SJSA1 (cell line): Measurements from ENCODE around the gene QDPR. TPM values are rescaled to one million over a fixed set of nuclear protein-coding genes. Genes with fewer than 3 reads are reported as not detected.

Experiments
- DNase-seq, 2 experiments: peaks; one replicate each; pipeline ENCODE4 v3.0.0-alpha.2; 2015 to 2020; ENCODE audit warnings: low spot score in 2 of 2, low read depth in 1 of 2
- H3K27ac ChIP-seq: fragments of 250-450 bp; sonication (Bioruptor Pico); 2 replicates; pipeline ENCODE4 v1.5.1; 2020; ENCODE audit warnings: mild to moderate bottlenecking, moderate library complexity
- H3K27me3 ChIP-seq: fragments of 250-450 bp; sonication (Bioruptor Pico); replicated peaks from 2 replicates; pipeline ENCODE4 v1.5.1; 2020; ENCODE audit warnings: mild to moderate bottlenecking, moderate library complexity
- H3K36me3 ChIP-seq: fragments of 250-450 bp; sonication (Bioruptor Pico); 2 replicates; pipeline ENCODE4 v1.5.1; 2020; ENCODE audit warnings: mild to moderate bottlenecking
- H3K4me1 ChIP-seq: fragments of 250-450 bp; sonication (Bioruptor Pico); replicated peaks from 2 replicates; pipeline ENCODE4 v1.6.1; 2021; ENCODE audit warnings: mild to moderate bottlenecking
- H3K4me3 ChIP-seq: fragments of 250-450 bp; sonication (Bioruptor Pico); 2 replicates; pipeline ENCODE4 v1.5.1; 2020; ENCODE audit warnings: mild to moderate bottlenecking
- H3K9me3 ChIP-seq: fragments of 250-450 bp; sonication (Bioruptor Pico); replicated peaks from 2 replicates; pipeline ENCODE4 v1.5.1; 2020; ENCODE audit warnings: mild to moderate bottlenecking
- total RNA-seq: library from RNA; depleted of rRNA; stranded (reverse); fragments of >200 nt; shearing (Covaris generic); gene quantifications from 2 replicates; pipeline ENCODE4 v1.2.3, GENCODE V29; 2014

The QDPR gene
- total RNA-seq, 1 experiment from 2014 or later, result 10.1 TPM

DNA sequence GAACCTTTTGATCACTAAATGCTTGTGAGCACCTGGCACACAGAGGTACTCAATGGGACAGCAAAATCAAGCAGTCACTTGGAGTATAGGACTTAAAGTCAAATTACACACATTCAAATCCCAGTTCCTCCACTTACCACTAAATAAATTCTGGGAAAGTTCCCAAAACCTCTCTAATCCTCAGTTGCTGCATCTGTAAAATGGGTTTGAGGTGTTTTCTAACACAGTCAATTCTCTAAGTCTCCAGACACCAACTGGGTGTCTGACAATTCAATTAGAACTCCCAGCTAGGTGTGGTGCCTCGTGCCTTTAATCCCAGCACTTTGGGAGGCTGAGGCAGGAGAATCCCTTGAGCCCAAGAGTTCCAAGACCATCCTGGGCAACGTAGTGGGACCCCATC, 19.0 kb downstream of the QDPR start:
- DNase-seq, result no peak
- H3K36me3 ChIP-seq, result no peaks in the 10 kb centered on the region
- H3K4me1 ChIP-seq, result 0 out of 2 replicates have a peak, but pooled peaks cover 4% of the 10 kb centered on the region
- H3K27me3 ChIP-seq, result no peaks in the 10 kb centered on the region
- H3K27ac ChIP-seq, result no peak overlapping the region
- no peaks in the 10 kb centered on the region for H3K9me3 ChIP-seq
- no peak overlapping the region for H3K4me3 ChIP-seq

DNA sequence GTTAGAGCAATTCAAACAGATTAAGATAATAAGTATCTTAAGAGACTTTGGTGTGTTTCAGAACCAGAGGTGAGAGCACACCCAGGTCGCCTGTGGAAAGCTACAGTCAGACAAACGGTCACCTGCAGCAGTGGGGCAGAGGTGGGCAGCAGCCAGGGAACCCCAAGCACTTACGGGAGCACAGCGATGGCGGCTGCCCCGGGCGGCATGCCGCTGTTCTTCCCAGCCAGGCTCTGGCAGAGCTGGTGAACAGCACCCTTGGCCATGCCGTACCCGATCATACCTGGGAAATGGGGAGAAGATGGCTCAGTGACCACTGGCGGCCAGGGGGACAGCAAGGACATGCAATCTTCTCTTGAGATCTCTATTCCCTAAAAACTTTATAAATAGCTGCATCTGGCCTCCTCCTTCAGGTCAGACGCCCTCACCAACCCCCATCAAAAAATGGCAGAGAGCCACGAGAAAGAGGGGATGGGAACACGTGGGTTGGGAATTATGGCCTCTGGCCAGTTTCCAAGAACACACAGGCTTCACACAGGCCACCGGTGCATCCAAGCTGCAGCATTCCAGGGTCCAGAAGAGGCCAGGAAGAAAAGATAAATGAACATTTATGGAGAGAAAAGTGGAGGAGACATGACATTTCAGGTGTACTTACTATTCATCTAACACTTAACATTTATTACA, 19.7 kb downstream of the QDPR start:
- DNase-seq, result no peak
- H3K27ac ChIP-seq, result no peak overlapping the region
- H3K4me3 ChIP-seq, result no peak overlapping the region
- no peaks in the 10 kb centered on the region for H3K27me3 ChIP-seq
- no peaks in the 10 kb centered on the region for H3K9me3 ChIP-seq
- no peaks in the 10 kb centered on the region for H3K36me3 ChIP-seq
- 0 out of 2 replicates have a peak, but pooled peaks cover 4% of the 10 kb centered on the region for H3K4me1 ChIP-seq

DNA sequence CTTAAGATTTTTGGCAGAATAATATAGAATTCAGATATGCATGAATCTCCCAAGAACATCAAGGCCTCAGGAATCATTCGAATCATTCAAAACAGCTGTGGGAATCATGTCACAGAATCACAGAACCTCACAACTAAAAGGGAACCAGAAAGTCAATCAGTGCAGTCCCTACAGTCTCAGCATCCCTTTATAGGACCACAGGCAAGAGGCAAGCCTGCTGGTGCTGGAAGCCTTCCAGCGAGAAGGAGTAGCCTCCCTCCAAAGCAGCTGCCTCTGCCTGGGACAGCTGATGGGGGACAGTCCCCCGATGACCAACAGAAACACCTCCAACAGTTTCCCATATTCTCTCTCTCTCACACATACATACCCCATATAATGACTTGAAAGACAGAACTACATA, 20.7 kb downstream of the QDPR start:
- Histone ChIP-seq H3K9me3 (no peaks in the 10 kb centered on the region), H3K36me3 (no peaks in the 10 kb centered on the region), H3K27ac (no peak overlapping the region), H3K4me3 (no peak overlapping the region), H3K27me3 (no peaks in the 10 kb centered on the region), H3K4me1 (0 out of 2 replicates have a peak, but pooled peaks cover 4% of the 10 kb centered on the region)
- no peak for DNase-seq

DNA sequence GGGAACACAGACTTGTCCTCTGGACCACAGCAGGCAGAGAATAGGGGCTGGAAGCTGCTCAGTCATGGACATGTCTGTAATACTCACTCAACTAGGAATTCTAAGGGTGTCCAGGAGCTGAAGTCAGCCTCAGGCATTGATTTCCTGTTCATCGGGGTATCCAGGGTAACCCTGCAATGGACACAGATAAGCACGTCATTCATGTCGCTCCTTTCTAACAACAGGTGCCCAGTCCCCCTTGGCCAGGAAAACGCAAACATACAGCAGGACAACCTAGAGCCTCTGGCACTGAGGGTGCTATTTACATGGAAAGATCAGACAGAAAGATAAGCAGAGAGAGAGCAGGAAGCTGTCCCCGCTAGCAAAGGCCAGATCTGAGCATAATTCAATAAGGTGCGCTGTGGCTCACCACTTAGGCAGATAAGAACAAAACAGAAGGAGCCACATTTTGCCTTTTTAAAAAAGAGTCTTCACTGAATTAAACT, 21.3 kb downstream of the QDPR start:
- no peak for DNase-seq
- no peaks in the 10 kb centered on the region for H3K9me3 ChIP-seq
- no peak overlapping the region for H3K4me3 ChIP-seq
- H3K4me1 ChIP-seq, result 0 out of 2 replicates have a peak, but pooled peaks cover 4% of the 10 kb centered on the region
- H3K27me3 ChIP-seq, result no peaks in the 10 kb centered on the region
- H3K27ac ChIP-seq, result no peak overlapping the region
- H3K36me3 ChIP-seq, result no peaks in the 10 kb centered on the region

DNA sequence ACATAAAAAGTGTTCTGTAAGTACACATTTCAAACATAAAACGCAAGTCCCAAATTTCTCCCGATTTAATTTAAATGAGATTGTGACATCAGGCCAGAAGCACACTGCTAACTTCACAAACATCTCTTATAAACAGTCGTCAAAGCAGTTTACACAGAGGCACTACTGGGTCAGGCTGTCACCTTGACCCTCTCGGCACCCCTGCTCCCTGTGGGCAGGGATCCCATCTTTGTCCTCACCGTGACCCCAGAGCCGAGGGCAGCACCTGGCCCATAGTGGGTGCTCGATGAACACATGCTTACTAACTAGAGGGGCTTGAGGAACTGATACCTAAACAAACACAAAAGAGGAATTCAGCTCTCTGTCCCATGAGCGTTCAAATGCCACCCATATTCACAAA, 22.2 kb downstream of the QDPR start:
- DNase-seq, result no peak
- H3K9me3 ChIP-seq, result no peaks in the 10 kb centered on the region

DNA sequence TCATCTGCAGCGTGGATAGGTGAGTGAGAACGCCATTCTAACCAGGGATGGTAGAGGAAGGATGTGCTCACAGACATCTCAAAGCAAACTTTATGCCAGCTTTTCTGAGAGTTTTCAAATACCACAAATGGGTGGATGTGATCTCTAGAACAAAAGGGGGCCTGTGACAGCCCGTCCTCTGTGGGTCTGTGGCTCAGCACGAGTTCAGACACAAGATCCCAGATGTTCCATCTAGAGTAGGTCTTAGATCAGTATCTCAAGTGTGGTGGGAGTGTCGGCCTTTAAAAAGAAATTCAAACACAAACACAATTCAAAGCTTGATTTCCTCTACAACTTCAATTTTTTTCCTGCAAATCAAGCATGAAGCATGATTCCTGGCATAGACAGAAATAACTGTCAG, 22.8 kb downstream of the QDPR start:
- Histone ChIP-seq H3K4me1 (0 out of 2 replicates have a peak, but pooled peaks cover 1% of the 10 kb centered on the region), H3K9me3 (no peaks in the 10 kb centered on the region), H3K27ac (no peak overlapping the region), H3K27me3 (no peaks in the 10 kb centered on the region), H3K4me3 (no peak overlapping the region), H3K36me3 (no peaks in the 10 kb centered on the region)
- no peak for DNase-seq

More for the DNA sequence above, 22.2 kb downstream of the QDPR start:
- 0 out of 2 replicates have a peak, but pooled peaks cover 4% of the 10 kb centered on the region for H3K4me1 ChIP-seq
- no peaks in the 10 kb centered on the region for H3K27me3 ChIP-seq
- H3K4me3 ChIP-seq, result no peak overlapping the region
- no peak overlapping the region for H3K27ac ChIP-seq
- no peaks in the 10 kb centered on the region for H3K36me3 ChIP-seq

DNA sequence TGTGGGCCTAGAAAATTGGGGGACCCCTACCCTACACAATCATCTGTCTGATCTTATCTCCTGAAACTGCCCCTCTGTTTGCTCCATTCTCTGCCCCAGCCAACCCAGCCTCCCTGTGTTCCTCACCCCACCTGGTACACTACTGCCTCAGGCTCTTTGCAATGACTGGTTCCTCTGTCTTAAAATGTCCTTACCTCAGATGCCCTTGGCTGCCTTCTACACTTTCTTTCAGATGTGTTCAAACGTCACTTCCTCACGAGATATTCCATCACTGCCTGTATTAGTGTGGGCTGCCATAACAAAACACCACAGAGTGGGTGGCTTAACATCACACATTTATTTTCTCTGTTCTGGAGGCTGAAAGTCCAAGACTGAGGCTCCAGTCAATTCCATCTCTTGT, 29.2 kb downstream of the QDPR start:
- Histone ChIP-seq H3K27ac (no peak overlapping the region), H3K36me3 (no peaks in the 10 kb centered on the region), H3K4me1 (no peaks in the 10 kb centered on the region), H3K4me3 (no peak overlapping the region), H3K9me3 (no peaks in the 10 kb centered on the region), H3K27me3 (no peaks in the 10 kb centered on the region)
- DNase-seq, result no peak

DNA sequence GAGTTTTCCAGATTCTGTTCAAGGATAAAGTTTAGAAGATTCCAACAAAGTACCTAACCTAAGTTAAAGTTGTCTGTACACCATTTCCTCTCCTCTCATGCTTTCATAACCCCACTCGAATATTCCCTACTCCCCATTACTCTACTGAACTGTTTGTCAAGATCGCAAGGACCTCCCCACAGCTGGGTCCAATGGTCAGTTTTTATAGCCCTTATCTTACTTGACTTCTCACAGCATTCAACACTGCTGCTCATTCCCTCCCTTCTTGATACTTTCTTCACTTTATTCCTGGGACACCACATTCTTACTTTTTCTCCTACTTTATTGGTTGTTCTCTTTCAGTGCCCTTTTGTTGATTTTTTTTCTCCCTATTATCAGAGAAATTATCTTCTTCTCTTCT, 30.9 kb downstream of the QDPR start:
- no peak overlapping the region for H3K27ac ChIP-seq
- no peak for DNase-seq
- no peaks in the 10 kb centered on the region for H3K9me3 ChIP-seq
- no peak overlapping the region for H3K4me3 ChIP-seq
- no peaks in the 10 kb centered on the region for H3K4me1 ChIP-seq
- no peaks in the 10 kb centered on the region for H3K36me3 ChIP-seq
- H3K27me3 ChIP-seq, result no peaks in the 10 kb centered on the region

DNA sequence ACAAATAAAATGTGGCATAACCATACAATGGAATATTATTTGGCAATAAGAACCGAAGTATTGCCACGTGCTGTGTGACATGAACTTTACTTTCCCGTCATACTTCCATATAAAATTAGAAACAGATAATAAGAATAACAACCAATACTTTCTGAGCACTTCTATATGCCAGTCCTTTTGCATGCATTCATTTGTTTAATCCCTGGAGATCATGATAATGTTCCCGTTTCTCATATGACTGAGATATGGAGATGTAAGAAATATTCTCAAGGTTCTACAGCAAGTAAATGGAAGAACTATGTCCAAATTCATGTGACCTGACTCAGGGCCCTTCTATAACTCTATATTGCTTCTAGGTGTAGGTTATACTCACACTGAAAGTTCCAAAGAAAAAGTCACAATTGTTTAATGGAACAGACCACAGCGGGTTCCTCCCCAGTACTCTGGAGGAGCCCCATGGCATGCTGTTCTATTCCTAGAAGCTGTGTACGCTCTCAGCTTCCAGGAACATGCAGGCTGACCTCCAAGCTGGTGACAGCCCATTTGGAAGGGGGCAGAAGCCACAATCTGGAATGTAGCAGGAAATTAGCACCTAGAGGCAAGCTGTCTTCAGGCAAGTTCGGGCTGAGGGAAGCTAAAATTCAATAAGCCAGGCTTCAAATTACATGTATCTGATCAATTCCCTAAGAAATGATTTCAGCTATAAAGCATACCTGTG, 31.5 kb downstream of the QDPR start:
- H3K27me3 ChIP-seq, result no peaks in the 10 kb centered on the region
- H3K27ac ChIP-seq, result no peak overlapping the region
- no peaks in the 10 kb centered on the region for H3K9me3 ChIP-seq
- DNase-seq, result no peak
- H3K4me3 ChIP-seq, result no peak overlapping the region
- H3K36me3 ChIP-seq, result no peaks in the 10 kb centered on the region
- H3K4me1 ChIP-seq, result no peaks in the 10 kb centered on the region

DNA sequence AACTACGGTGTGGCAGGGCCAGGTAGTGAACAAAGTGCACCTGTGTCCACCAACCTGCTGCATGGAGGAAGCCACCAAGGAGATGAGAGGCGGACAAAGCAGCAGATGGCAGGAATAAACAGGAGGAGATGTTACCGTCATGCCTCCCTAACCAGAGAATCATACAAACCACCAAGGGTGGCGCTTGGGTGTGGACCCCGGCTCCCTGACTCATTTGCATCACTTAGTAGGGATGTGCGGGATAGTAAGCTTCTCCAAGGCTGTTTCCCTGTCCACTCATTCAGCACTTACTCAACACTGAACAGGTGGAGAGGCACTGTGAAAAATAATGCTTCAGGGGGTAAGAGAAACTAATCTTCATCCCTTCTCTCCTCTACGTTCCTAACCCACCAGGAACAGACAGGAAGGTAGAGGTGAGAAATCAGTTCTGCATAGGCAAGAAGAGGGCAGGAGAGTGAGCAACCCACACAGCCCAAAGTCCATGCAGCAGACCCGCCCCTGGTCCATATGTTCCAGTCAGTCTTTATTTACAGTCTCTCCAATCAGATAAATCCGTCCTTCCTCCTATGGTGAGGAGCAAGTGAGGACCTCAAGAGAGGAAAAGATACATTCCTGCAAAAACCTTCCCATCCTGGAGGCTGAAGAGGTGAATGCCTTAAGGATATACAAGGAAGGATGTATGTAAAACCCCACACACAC, 34.0 kb downstream of the QDPR start:
- no peak overlapping the region for H3K4me3 ChIP-seq
- no peak for DNase-seq
- H3K4me1 ChIP-seq, result no peaks in the 10 kb centered on the region
- H3K27me3 ChIP-seq, result no peaks in the 10 kb centered on the region
- H3K36me3 ChIP-seq, result no peaks in the 10 kb centered on the region
- no peaks in the 10 kb centered on the region for H3K9me3 ChIP-seq
- no peak overlapping the region for H3K27ac ChIP-seq

DNA sequence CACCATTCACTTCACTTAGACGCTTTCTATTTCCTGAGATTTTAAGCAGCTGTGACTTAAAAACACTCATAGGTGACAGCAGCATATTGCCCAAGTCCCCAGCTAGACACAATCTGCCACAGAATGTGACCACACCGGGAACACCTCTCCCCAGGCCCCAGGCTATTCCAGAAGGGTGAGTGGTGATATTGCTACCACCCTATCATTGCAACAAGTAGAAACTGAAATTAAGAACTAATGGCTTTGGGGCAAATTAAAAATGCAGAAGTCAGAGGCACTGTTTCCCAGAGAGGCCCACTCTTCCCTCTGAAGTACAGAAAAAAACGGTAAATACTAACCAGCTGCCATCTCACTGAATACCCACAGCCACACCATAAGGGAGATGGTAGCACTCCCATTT, 35.0 kb downstream of the QDPR start:
- Histone ChIP-seq H3K4me1 (no peaks in the 10 kb centered on the region), H3K4me3 (no peak overlapping the region), H3K27ac (no peak overlapping the region), H3K27me3 (no peaks in the 10 kb centered on the region), H3K36me3 (no peaks in the 10 kb centered on the region), H3K9me3 (no peaks in the 10 kb centered on the region; the same call in 1 of the 2 replicates)
- DNase-seq, result no peak

DNA sequence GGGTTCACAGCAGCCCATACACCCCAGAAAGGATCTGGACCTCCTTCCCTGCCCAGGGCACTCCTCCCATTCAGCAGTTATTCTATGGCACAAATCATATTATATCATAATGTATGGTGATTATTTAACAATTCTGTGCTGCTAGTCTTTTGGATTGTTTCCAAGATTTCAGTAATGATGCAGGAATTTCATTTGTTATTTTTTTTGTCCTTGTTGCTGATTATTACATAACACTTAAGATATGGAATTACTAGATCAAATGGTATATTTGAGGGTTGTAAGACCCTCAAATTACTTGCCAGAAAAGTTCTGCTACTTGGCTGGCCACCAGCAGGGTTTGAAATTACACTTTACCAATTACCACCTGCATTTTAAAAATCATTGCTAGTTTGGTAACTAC, 36.4 kb downstream of the QDPR start:
- DNase-seq, result no peak

DNA sequence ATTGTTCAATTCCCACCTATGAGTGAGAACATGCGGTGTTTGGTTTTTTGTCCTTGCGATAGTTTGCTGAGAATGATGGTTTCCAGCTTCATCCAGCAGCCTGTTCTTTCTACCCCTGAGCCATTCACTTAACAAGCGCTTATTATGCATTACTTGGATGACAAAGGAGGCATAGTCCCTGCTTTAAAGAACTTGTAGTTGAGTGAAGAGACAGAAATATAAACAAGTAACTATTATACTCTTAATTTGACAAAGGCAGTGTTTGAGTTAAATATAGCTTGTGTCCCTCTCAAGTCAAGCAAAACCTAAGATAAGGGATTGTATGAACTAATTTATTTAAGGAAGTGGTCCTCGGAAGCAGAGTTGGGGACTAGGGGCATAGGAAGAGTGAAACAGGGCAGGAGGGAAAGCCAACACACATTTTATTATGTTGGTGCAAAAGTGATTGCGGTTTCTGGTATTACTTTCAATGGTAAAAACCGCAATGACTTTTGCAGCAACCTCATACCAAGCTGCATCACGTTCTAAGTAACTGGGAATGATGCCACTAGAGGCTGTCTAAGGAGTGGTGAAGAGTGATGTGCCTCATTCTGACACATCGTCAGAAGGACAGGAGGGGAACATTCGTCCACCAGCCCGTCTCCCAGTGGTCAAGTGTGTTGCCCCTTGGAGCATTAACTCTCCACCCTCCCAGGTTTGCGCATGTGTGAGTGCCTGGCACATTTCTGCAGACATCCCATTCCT, 41.8 kb downstream of the QDPR start:
- Histone ChIP-seq H3K36me3 (no peaks in the 10 kb centered on the region), H3K9me3 (no peaks in the 10 kb centered on the region; the same call in 1 of the 2 replicates), H3K27ac (no peak overlapping the region), H3K4me3 (no peak overlapping the region), H3K4me1 (no peaks in the 10 kb centered on the region), H3K27me3 (no peaks in the 10 kb centered on the region)
- no peak for DNase-seq

More for the DNA sequence above, 36.4 kb downstream of the QDPR start:
- H3K27ac ChIP-seq, result no peak overlapping the region
- no peaks in the 10 kb centered on the region; the same call in 1 of the 2 replicates for H3K9me3 ChIP-seq
- H3K4me1 ChIP-seq, result no peaks in the 10 kb centered on the region
- no peaks in the 10 kb centered on the region for H3K27me3 ChIP-seq
- no peaks in the 10 kb centered on the region for H3K36me3 ChIP-seq
- H3K4me3 ChIP-seq, result no peak overlapping the region
